CD8-positive, alpha-beta memory T cell (primary cell): ENCODE results near the gene ANKS6. TPM values are rescaled to one million over a fixed set of nuclear protein-coding genes. Genes with fewer than 3 reads are reported as not detected.

ENCODE experiments used
- CTCF ChIA-PET: fragments of 350-600 bp; sonication (Branson Sonifier 250); formaldehyde crosslinking; loops from one replicate; lab custom pipeline; 2021; ENCODE audit warnings: antibody characterized with exemption; lab: Charles Lee
- POLR2A ChIA-PET: fragments of 350-600 bp; sonication (Branson Sonifier 250); formaldehyde crosslinking; loops from one replicate; lab custom pipeline; 2021; ENCODE audit warnings: antibody characterized with exemption; lab: Charles Lee
- DNase-seq, 5 donors: peaks; one replicate each; pipeline versions ENCODE4 v3.0.0 to v3.0.0-alpha.2; 2020 to 2022; ENCODE audit warnings: mixed read lengths in 1 of 5
- H3K27ac ChIP-seq: one replicate; pipeline ENCODE4 v1.7.0; 2013; ENCODE audit warnings: low read depth, mild to moderate bottlenecking, low read length, moderate library complexity
- H3K27me3 ChIP-seq: 2 replicates; pipeline ENCODE4 v1.7.0; 2013; ENCODE audit warnings: low read length, mild to moderate bottlenecking; ENCODE audit not compliant: insufficient read depth, poor library complexity, severe bottlenecking
- H3K36me3 ChIP-seq: 2 replicates; pipeline ENCODE4 v1.7.0; 2013; ENCODE audit warnings: mild to moderate bottlenecking, low read length, moderate library complexity; ENCODE audit not compliant: insufficient read depth
- H3K4me1 ChIP-seq: 2 replicates; pipeline ENCODE4 v1.7.0; 2013; ENCODE audit warnings: mild to moderate bottlenecking, low read length, moderate library complexity; ENCODE audit not compliant: insufficient read depth
- H3K4me3 ChIP-seq: 2 replicates; pipeline ENCODE4 v1.7.0; 2013; ENCODE audit warnings: mild to moderate bottlenecking, low read length
- H3K9me3 ChIP-seq: 2 replicates; pipeline ENCODE4 v1.7.0; 2013; ENCODE audit warnings: mild to moderate bottlenecking, low read length
- H3K27ac Mint-ChIP-seq, 8 donors: one replicate each; pipeline ENCODE4 v1.8.0; 2020 to 2021; ENCODE audit warnings: mixed read lengths in 8 of 8, mild to moderate bottlenecking in 6 of 8, inconsistent platforms in 3 of 8, moderate library complexity in 3 of 8
- H3K27me3 Mint-ChIP-seq, 2 donors: one replicate each; pipeline ENCODE4 v1.8.0; 2020 to 2021; ENCODE audit warnings: mixed read lengths in 2 of 2, mild to moderate bottlenecking in 1 of 2, moderate library complexity in 1 of 2
- H3K36me3 Mint-ChIP-seq, 3 donors: one replicate each; pipeline ENCODE4 v1.8.0; 2020 to 2021; ENCODE audit warnings: mixed read lengths in 3 of 3, inconsistent platforms in 1 of 3, mild to moderate bottlenecking in 1 of 3
- H3K4me1 Mint-ChIP-seq, 3 donors: one replicate each; pipeline ENCODE4 v1.8.0; 2020 to 2021; ENCODE audit warnings: mixed read lengths in 3 of 3, inconsistent platforms in 1 of 3, mild to moderate bottlenecking in 1 of 3
- H3K4me3 Mint-ChIP-seq, 7 donors: one replicate each; pipeline ENCODE4 v1.8.0; 2020 to 2021; ENCODE audit warnings: mixed read lengths in 7 of 7, mild to moderate bottlenecking in 6 of 7, moderate library complexity in 4 of 7, inconsistent platforms in 2 of 7
- H3K9me3 Mint-ChIP-seq, 5 donors: one replicate each; pipeline ENCODE4 v1.8.0; 2020 to 2022; ENCODE audit warnings: mixed read lengths in 5 of 5, mild to moderate bottlenecking in 3 of 5, moderate library complexity in 2 of 5, inconsistent platforms in 1 of 5
- polyA plus RNA-seq: library from polyadenylated mRNA; unstranded; fragments of 300-500 nt; fragmentation: Illumina TruSeq; gene quantifications from one replicate; pipeline ENCODE4 v1.2.3, GENCODE V29; 2021
- total RNA-seq, 2 experiments: library from RNA; stranded (reverse); gene quantifications; one replicate each; pipeline ENCODE4 v1.2.3, GENCODE V29; 2021

ANKS6 gene
- total and polyA plus RNA-seq, 3 experiments from 2014 or later, result 9.0 to 17.5 (median 16.8) TPM

DNA sequence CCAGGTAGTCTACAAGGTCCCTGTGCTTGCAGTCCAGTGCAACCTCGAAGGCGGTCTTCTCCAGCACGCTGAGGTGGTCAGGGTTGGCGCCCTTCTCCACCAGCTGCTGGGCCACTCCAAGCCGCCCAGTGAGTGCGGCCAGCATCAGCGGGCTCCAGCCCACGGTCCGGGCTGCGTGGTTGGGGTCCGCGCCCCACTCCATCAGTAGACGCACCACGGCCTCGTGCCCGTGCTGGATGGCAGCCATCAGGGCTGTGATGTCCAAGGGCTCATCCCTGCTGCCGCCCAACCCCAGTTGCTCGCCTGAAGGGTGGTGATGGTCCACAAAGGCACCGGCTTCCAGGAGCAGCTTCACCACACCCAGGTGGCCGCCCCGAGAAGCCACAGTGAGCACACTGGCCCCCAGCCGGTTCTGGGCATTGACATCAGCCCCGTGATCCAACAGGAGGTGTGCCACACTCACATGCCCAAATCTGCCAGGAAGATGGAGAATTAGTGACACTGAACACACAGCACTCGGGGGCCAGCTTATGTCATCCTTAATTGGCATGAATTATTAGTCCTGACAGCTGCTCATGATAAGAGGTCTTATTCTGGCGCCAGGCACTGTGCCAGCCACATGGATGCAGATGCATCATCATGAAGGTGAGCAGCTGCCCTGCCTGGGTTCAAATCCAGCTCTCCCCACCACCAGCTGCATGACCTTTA lies 6.1 kb downstream of the ANKS6 start:
- H3K27ac ChIP-seq, result no peak overlapping the region
- no peak overlapping the region for H3K4me3 ChIP-seq
- H3K9me3 ChIP-seq, result no peaks in the 10 kb centered on the region
- H3K36me3 Mint-ChIP-seq, result peaks cover 0 to 17% (median 5%) of the 10 kb centered on the region in 3 donors
- H3K27me3 ChIP-seq, result no peaks in the 10 kb centered on the region
- peaks cover 4% of the 10 kb centered on the region for H3K4me1 ChIP-seq
- no peaks in the 10 kb centered on the region for H3K9me3 Mint-ChIP-seq
- peaks cover 20 to 33% (median 22%) of the 10 kb centered on the region in 3 donors for H3K4me1 Mint-ChIP-seq
- peak overlapping the region in 1 of 8 donors; percentile 21 for H3K27ac Mint-ChIP-seq
- POLR2A ChIA-PET, result no interaction called here
- no peak for DNase-seq
- no peak overlapping the region for H3K4me3 Mint-ChIP-seq
- CTCF ChIA-PET, result interaction anchor here (1.0 to 1.9 kb wide), 3 partner anchors 16 to 474 kb away, joined by 4 to 7 read pairs (median 4); no protein-coding TSS in a partner anchor
- H3K27me3 Mint-ChIP-seq, result no peaks in the 10 kb centered on the region
- no peaks in the 10 kb centered on the region for H3K36me3 ChIP-seq

GRCh38 chr9:98789483-98790133 lies 6.7 kb downstream of the ANKS6 start:
- DNase-seq, result no peak
- H3K4me1 Mint-ChIP-seq, result peaks cover 13 to 26% (median 15%) of the 10 kb centered on the region in 3 donors
- no peaks in the 10 kb centered on the region for H3K9me3 ChIP-seq
- H3K4me3 Mint-ChIP-seq, result no peak overlapping the region
- H3K27me3 Mint-ChIP-seq, result no peaks in the 10 kb centered on the region
- no peaks in the 10 kb centered on the region for H3K9me3 Mint-ChIP-seq
- no peak overlapping the region for H3K4me3 ChIP-seq
- H3K4me1 ChIP-seq, result no peaks in the 10 kb centered on the region
- peaks cover 0 to 19% (median 5%) of the 10 kb centered on the region in 3 donors for H3K36me3 Mint-ChIP-seq
- no peaks in the 10 kb centered on the region for H3K36me3 ChIP-seq
- H3K27ac Mint-ChIP-seq, result peak overlapping the region in 1 of 8 donors; percentile 21
- no peak overlapping the region for H3K27ac ChIP-seq
- POLR2A ChIA-PET, result no interaction called here
- H3K27me3 ChIP-seq, result no peaks in the 10 kb centered on the region
- CTCF ChIA-PET, result no interaction called here

DNA sequence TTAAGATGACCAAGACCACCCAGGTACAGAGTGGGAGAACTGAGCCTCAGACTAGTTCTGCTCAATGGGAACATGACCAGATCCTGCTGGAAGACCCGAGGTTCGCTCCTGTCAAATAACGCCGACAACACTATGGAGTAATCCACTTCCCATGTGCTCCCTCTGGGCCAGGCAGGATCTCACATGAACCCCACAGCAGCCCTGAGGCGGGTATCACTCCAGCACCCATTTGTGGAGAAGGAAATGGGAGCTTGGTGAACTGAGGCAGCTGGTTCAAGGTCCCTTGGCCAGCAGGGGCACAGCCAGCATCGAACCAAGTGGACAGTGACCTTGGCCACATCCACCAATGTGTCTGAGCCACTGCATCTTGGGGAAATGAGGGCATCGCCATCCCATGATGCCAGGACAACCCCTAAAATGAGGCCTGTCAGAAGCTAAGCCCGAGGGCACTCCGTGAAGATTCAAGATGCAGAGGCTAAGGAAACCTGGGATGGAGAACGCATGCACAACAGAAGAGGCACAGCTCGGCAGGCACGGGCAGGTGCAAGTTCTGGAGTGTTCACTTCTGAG lies 8.5 kb downstream of the ANKS6 start:
- H3K27ac ChIP-seq, result no peak overlapping the region
- H3K27me3 Mint-ChIP-seq, result no peaks in the 10 kb centered on the region
- peaks cover 0 to 32% (median 9%) of the 10 kb centered on the region in 3 donors for H3K36me3 Mint-ChIP-seq
- POLR2A ChIA-PET, result no interaction called here
- DNase-seq, result no peak
- H3K27ac Mint-ChIP-seq, result peak overlapping the region in 1 of 8 donors; percentile 34
- H3K27me3 ChIP-seq, result no peaks in the 10 kb centered on the region
- peaks cover 9 to 19% (median 10%) of the 10 kb centered on the region in 3 donors for H3K4me1 Mint-ChIP-seq
- no peaks in the 10 kb centered on the region for H3K9me3 ChIP-seq
- peak overlapping the region in 1 of 7 donors; percentile 37 for H3K4me3 Mint-ChIP-seq
- no peak overlapping the region for H3K4me3 ChIP-seq
- no peaks in the 10 kb centered on the region for H3K4me1 ChIP-seq
- CTCF ChIA-PET, result interaction anchor here (1.3 kb wide), 1 partner anchor 12 kb away, joined by 5 read pairs; no protein-coding TSS in a partner anchor
- no peaks in the 10 kb centered on the region for H3K9me3 Mint-ChIP-seq
- H3K36me3 ChIP-seq, result no peaks in the 10 kb centered on the region

- Mint-ChIP-seq H3K4me1 (peaks cover 5 to 12% (median 5%) of the 10 kb centered on the region in 3 donors), H3K9me3 (no peaks in the 10 kb centered on the region), H3K27me3 (peaks cover 0 to under 1% of the 10 kb centered on the region in 2 donors), H3K27ac (no peak overlapping the region), H3K4me3 (no peak overlapping the region), H3K36me3 (peaks cover 0 to 41% (median 9%) of the 10 kb centered on the region in 3 donors)
- no peak for DNase-seq
- no peaks in the 10 kb centered on the region for H3K27me3 ChIP-seq
- no peaks in the 10 kb centered on the region for H3K9me3 ChIP-seq
- no peaks in the 10 kb centered on the region for H3K4me1 ChIP-seq
- H3K36me3 ChIP-seq, result no peaks in the 10 kb centered on the region
- ChIA-PET CTCF (no interaction called here), POLR2A (no interaction called here)
- H3K4me3 ChIP-seq, result no peak overlapping the region
- H3K27ac ChIP-seq, result no peak overlapping the region
Observed at GRCh38 chr9:98786750-98787510, 9.4 kb downstream of the ANKS6 start.

DNA sequence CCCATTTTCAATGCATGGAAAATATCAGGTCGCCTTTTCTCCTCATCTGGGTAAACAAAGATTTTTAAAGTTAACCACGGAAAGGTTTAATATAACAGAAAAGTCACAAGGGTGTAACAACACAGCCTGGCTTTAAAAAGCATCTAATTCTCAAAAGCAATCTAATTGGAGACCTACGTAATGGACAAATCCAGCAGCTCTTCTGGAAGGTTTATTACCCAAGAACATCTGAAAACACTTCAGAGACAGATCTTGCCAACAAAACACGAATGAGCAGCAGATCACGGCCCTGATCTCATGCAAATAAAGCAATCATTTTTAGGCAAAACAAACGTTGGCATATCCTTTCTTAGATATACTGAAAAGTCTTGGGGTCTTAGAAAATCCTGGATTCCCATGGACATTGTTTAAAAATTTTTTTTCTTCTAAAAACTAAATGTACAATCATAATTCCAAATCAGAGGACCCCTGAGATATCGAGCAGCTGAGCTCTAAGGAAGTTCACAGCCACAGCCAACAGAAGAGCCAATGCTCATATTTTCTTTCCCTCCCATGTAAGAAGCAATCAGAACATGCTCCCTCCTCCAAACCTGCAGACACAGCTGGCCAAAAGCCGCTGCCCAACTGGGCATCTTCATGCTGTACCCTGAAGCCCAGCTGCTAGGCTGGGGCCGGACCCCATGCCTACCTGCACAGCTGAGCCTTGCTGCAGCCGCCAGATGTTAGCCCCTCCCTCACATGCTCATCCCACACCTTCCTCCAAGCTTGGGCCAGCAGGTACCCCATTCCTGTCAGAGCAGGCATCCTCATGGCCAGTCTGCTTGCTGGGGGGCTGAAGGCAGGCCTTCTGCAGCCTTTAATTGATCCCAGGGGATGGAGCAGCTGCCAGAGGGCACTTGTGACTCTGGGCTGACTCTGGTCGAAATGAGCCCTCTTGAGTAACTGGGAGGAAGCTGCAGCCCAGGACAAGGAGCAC lies 11.2 kb downstream of the ANKS6 start:
- H3K36me3 ChIP-seq, result no peaks in the 10 kb centered on the region
- Mint-ChIP-seq H3K36me3 (peaks cover 5 to 49% (median 10%) of the 10 kb centered on the region in 3 donors), H3K27ac (no peak overlapping the region), H3K9me3 (no peaks in the 10 kb centered on the region), H3K4me3 (no peak overlapping the region), H3K4me1 (no peaks in the 10 kb centered on the region), H3K27me3 (peaks cover 0 to 1% of the 10 kb centered on the region in 2 donors)
- no peak overlapping the region for H3K4me3 ChIP-seq
- H3K9me3 ChIP-seq, result no peaks in the 10 kb centered on the region
- ChIA-PET CTCF (interaction anchor here (1.2 kb wide), 1 partner anchor 9 kb away, joined by 5 read pairs; no protein-coding TSS in a partner anchor), POLR2A (no interaction called here)
- no peaks in the 10 kb centered on the region for H3K27me3 ChIP-seq
- no peaks in the 10 kb centered on the region for H3K4me1 ChIP-seq
- H3K27ac ChIP-seq, result no peak overlapping the region
- DNase-seq, result no peak

DNA sequence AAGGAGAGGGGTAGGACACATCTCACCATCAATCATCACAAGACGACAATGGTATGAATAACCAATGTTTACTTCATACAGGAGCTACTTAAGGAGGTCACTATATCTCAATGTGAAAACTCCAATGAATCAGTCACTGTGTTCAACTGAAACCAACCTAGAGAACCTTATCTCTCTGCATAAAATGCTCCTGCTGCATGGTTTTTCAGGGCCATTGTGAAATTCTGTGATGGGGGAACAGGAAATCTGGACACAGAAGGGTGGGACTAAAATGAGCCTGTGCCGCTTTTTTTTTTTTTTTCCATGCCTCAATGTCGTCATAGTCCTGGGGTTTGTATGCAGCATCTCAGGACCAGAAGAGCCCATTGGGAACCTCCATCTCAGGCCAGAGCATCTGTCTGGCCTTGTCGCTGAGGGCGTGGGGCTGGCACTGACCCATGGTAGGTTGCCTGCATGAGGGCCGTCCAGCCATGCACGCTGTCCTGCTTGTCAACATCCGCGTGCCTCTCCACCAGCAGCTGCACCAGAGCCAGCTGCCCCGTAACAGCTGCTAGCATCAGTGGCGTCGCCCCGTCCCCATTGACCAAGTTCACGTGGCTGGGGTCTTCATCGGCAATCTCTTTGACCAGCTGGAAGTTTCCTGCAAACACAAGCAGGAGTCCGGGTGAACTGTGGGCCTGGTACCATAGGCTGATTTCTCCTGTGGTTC lies 12.7 kb downstream of the ANKS6 start:
- no peaks in the 10 kb centered on the region for H3K9me3 Mint-ChIP-seq
- no peaks in the 10 kb centered on the region for H3K4me1 Mint-ChIP-seq
- Histone ChIP-seq H3K4me3 (no peak overlapping the region), H3K9me3 (no peaks in the 10 kb centered on the region), H3K36me3 (no peaks in the 10 kb centered on the region), H3K27me3 (no peaks in the 10 kb centered on the region), H3K4me1 (no peaks in the 10 kb centered on the region), H3K27ac (no peak overlapping the region)
- ChIA-PET CTCF (no interaction called here), POLR2A (no interaction called here)
- peaks cover 5 to 38% (median 12%) of the 10 kb centered on the region in 3 donors for H3K36me3 Mint-ChIP-seq
- H3K27ac Mint-ChIP-seq, result peak overlapping the region in 1 of 8 donors; percentile 2
- H3K27me3 Mint-ChIP-seq, result peaks cover 0 to 1% of the 10 kb centered on the region in 2 donors
- no peak overlapping the region for H3K4me3 Mint-ChIP-seq
- DNase-seq, result no peak
